HG03159 (cell line): ENCODE results near the gene ATP8A1.
"Not testable (repeated sequence)": the region's sequence is repeated elsewhere in the genome, so short reads cannot be mapped to it uniquely, and the experiment has no call there.

ENCODE experiments used
- ATAC-seq: cut with Tn5 transposase; IDR thresholded peaks from one replicate; pipeline ENCODE4 v1.9.1; 2021; ENCODE audit warnings: mild to moderate bottlenecking, moderate library complexity; ENCODE audit not compliant: unreplicated experiment

ATP8A1 gene

DNA sequence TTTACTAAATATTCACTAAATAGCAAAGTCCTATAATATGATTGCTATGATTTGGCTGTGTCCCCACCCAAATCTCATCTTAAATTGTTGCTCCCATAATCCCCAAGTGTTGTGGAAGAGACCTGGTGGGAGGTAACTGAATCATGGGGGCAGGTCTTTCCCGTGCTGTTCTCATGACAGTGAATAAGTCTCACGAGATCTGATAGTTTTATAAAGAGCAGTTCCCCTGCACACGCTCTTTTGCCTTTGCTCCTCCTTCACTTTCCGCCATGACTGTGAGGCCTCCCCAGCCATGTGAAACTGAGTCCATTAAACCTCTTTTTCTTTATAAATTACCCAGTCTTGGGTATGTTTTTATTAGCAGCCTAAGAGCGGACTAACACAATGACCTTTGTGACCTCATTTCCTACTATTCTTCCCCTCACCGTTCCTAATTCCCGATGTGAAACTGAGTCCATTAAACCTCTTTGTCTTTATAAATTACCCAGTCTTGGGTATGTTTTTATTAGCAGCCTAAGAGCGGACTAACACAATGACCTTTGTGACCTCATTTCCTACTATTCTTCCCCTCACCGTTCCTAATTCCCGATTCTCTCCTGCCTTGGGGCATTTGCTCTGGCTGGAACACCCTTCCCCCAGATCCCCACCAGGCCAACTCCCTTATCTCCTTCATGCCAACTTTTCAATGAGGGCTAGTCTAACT, 4.2 kb downstream of the ATP8A1 start:
- ATAC-seq: not testable (repeated sequence)

DNA sequence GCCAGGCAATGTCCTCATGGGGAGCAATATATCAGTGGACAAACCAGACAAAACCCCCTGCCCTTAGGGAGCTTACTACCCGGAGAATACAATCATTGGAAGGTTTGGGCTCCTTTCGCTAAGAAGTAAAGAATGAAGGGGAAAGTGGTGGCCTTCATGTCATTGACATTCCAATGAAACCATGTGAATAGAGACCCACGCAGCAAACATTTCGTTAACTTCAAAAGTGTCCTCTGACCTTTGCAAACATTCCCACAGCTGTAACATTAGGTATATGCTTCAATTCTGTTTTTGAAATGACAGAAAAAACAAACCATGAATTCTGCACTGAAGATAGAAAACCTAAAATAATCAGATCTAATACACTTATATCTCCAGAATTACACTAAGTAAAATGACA, 7.0 kb downstream of the ATP8A1 start:
- ATAC-seq: no peak

DNA sequence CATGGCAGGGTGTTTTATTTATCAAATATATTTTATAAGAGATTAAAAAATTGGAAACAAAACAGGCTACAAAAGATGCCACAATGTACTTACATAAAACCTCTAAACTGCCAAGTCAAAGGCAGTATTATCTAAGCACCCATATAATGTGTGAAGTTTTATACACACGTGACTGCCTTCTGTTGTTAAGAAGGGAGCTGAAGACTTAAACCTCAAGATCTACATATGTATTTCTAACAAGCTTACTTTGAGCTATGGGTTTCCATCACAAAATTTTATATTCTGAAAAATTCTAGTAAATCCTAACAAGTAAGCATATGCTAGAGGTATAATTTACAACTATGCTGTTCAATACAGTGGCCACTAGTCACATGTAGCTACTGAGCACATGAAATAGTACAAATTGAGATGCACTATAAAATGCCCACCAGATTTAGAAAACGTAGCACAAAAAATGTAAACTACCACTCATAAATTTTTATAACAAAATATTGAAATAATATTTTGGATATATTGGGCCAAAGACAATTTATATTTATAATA, 9.8 kb downstream of the ATP8A1 start:
- ATAC-seq: no peak

DNA sequence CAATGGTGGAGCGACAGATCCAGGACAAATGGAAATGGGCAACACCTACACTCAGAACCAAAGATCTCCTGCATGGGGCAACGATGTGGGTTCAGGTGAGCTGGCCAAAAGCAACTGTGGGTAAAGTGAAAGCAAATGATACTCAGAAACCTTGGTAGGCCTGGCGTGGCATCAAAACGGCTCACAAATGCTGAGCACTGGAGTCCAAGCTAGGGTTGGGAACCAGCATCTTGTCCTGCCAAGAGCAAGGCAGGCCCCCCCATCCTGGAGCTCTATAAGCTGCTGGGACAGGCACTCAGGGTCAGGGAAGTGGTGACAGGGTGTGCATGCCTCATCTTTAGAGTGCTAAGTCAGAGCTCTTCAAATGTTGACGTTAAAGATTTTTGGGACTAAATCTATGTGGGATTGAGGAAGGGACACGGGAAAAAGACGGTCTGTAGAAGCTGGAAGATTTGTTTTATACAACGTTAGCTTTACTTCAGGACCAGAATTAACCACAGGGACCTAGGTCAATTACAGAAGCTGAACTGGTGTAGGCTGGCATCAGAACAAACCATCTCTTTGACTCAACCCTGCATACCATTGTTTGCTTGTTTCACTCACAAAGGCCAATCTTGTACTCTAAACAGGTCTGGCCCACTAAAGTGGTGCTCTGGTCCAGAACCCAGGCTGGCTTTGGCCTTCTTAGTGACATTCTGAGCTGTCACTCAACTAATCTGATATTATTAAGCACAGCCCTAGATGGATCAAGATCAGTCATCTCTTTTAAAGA, 10.7 kb downstream of the ATP8A1 start:
- ATAC-seq: no peak

DNA sequence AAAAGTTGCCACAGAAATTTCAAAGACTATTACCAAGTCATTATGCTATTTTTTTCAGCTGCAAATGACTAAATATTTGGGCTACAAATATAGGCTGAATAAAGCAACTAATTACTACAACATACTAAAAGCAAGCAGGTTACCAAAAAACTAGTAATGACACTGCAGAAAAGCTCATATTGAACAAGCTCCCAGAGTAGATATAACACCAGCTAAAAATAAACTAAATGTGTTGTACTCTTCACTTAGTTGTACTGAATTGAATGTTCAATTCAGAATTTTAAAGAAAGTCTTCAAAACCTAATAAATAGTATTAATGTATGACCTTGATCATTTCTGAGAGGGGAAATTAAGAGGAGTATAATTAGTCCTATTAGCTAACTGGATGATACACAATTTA, 12.0 kb downstream of the ATP8A1 start:
- no peak for ATAC-seq

DNA sequence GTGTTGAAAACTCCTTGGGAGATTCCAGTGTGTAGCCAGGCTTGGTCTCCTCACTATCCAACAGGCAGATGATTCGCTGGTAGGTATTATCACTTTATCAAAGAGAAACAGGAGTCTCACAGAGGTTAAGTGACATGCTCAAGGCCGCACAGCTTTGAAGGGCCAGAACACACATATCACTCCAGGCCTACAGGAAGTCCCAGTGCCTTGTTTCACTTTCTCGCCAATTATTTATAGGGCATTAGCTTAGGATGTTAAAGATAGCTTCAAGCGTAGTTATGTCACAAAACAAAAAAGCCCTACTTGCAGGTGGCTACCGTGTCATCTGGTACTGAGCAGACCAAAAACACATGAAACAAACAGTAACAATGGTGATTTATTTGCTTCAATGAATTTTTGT, 13.2 kb downstream of the ATP8A1 start:
- ATAC-seq: peak; percentile 77

DNA sequence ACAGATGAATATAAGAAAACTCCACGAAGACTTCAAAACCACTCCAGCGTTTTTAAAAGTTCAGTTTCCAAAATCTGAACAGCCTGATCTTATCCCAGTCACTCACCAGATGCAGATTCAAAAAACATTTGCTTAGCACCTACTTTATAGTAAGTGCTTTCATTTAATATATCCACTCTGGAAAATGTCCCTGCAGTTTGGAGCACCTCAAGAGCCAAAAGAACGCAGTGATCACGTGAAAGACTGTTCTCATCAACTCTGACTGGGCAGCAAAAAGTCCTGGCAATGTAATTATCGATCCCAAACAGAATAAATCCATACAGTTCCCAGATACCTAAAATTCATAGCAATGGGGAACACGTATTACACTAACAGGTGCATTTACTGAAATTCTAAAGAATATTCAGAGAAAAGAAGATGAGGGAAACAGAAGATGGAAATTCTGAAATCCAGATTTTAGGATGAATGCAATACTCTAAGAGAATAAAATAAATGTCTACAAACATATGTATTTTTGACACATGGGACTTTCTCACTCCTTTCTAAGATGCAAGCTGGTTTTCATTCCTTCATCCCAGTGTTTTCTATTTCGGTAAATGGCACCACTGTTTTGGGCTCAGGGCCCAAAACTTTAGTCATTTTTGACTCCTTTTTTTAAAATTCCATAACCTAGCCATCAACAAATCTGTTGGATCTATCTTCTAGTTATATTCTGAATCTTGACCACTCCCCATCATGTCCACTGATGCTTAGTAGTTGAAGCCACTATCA, 13.9 kb downstream of the ATP8A1 start:
- no peak for ATAC-seq

DNA sequence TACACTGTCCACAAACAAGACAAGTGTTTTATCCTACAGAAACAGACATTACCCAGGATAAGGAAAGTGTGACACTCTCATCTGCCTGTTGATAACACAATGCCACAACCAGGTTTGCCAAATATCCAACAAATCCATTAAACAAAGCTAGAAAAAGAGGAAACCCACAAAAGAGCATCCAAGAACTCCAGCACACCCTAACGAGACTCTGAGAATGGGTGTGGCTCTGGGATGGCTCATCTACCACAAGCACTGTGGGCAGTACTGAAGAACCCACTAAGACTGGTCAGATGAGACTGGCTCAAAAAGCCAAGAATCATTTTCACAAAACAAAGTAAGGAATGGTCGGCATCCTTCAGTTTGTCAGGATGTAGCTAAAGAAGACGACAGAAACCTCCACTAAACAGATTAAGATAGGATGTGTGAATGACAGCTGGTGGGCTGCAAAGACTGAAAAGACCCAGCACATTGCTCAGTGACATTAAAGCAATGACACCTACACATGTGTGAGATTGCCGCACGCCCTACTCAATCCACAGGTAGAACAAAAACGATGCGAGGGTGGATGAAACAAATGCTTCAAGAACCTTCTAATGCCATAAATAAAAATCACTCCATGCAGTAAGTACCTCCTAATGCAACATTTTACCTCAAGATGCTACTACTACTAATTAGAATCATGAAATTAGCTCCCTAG, 14.7 kb downstream of the ATP8A1 start:
- ATAC-seq: no peak

DNA sequence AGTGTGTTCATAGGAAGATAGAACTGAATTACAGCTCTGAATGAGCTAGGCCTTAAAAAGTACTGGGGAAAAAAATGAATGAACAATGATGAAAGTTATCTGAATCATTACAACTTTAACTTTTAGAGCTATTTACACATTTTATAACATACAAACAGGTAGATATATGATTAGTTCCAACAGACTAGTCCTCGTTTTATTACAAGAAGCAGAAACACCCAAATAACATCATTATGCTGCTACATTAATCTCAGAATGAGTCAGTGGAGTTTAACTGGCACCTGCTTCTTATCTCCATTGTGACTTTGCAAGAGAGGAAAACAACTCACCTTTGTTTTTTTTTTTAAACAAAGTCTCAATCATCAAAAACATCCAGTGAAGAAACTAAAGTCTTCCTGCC, 15.2 kb downstream of the ATP8A1 start:
- ATAC-seq: peak; percentile 14

DNA sequence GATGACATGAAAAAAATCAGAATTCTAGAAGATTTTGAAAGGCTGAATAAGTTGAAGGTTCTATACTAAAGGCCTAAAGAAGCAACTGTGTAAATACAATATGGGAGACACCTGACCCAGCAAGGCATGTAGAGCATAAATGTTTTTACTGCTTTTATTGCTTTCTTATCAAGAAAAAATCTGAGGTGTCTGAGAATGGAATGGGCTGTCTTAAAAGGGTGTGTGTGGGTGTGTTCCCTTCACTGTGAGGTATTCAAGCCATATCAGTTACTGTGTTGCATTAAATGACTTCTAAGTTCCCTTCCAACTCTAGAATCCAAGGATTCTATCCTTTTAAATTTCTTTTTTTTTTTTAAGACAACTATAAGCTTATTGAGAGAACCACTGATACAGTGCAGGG, 15.7 kb downstream of the ATP8A1 start:
- ATAC-seq: no peak

DNA sequence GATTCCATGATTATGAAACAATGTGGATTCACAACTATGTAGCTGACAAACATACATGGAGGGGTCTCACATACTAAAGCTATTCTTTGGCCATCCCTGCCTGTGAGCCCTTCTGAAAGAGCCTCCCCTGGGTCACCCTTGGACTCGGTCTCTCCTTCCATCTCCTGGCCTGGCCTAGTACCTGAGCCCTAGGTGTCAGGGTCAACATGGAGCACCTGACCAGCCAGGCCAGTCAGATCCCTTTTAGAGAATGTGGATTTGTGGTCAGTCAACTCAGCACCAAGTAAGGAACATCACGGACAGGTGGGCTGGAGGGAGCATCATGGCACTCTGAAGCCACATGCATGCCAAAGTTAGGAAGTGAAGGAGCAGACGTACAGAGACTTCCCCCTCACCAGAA, 16.3 kb downstream of the ATP8A1 start:
- no peak for ATAC-seq

DNA sequence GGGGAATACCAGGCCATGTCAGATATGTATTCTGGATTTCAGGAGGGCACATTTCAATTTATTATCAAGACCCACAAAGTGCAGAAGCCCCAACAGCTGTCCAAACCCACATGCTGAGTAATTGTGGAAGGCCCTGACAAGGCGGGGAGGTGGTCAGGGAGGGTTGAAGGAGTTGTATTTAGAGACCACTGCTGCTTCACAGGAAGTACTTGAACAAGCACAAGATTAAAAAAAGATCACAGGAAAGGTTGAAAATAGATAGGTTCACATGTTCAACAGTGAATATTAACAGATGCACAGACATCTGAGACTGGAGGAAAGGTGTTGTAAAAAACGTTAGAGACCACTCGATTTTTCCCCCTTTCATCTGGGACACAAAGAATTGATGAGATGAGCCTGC, 17.9 kb downstream of the ATP8A1 start:
- ATAC-seq: peak; percentile 59

DNA sequence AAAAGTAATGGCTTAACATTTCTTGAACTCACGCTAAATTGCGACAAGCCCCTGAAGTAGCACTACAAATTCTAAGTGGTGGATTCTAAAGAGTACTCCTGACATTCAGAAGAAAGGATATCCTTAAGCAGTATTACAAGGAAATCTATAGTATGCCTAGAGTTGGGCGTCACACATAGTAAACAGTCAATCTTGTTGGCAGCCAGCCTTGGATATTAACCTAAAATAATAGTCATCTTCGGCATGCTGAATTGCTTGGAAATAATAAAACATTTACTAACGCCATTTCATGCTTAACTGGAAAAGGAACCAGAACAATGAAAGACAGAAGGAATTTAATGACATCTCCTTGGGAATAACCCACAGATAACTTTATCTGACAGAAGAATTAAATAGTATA, 18.6 kb downstream of the ATP8A1 start:
- ATAC-seq: no peak

DNA sequence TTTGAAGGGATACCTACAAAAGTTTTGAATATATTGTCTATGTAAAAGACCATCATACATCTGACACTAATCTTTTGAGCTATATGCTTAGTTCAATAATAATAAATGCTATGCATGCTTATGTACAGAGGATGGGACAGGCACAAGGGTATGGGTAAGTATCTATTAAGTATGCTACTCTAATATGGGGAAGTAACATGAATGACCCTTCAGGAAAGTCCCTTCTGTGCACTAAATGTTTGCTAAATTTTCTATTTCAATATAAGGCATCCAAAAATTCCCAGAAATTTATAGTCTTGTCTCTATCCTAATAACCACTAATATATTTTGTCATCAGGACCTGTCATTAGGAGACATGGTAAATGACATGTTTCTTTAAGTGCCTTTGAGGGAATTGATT, 19.0 kb downstream of the ATP8A1 start:
- peak; percentile 23 for ATAC-seq

DNA sequence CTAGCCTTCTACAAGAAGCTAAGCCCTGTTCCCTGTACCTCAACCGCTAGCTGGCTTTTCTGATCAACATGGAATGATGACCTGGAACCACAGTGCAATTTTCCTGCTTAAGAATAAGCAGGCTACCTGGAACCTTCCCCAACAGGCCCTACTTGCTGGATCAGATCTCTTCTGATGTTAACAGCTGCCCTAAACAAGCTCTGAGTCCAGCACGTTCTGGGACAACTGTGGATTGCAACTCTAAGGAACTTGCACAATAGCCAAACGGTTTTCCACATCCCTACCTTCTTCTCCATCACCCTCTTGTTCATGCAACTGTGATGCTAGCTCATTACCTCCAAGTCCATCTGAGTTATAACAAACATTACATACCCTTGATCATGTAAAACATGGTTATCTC, 19.8 kb downstream of the ATP8A1 start:
- ATAC-seq: no peak

DNA sequence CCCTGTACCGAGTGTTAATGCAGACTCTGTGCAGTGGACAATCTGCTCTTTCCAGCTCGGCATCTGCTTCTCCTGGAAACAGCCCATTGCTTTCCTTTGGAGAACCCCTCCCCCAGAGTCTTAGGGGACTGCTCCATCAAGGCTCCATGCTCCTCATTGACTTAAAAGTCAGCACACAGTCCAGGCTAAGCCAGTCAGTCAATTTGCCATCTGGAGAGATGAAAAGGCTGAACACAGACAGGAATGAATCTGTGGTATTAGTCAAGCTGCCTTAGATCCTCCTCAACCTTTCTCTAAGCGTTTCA, 20.3 kb downstream of the ATP8A1 start:
- no peak for ATAC-seq

DNA sequence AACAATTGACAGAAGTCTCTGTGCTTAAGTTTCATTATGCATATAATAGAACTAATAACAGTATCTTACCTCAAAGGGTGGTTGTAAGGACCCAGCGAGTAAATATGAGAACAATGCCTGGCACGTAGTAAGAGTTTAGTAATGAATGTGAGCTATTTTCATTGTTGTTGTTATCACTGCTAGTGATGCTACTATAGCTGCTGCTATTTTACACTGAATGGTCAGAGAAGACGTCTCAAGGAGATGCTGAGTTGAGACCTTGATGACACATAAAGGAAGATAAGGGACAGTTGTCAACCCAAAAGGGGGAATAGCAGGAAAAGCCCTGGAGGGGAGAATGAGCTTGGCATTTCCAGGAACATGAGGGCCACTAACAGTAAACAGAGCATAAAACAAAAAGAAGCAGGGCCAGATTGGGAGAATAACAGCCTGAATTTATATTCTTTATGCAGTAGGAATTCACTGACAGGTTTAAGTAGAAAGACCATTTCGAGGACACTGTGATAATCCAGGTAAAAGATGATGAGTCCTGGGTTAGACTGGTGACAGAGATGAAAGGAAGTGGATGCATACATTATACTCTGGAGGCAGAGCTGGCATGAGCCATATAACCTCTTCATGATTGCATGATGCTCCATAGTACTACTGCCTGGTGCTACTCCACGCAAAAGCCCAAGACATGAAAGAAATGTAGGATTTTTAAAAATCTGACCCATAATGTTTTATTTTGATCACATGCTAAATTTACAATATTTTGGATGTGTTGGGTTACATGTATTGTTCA, 23.1 kb downstream of the ATP8A1 start:
- ATAC-seq: peak; percentile 65

DNA sequence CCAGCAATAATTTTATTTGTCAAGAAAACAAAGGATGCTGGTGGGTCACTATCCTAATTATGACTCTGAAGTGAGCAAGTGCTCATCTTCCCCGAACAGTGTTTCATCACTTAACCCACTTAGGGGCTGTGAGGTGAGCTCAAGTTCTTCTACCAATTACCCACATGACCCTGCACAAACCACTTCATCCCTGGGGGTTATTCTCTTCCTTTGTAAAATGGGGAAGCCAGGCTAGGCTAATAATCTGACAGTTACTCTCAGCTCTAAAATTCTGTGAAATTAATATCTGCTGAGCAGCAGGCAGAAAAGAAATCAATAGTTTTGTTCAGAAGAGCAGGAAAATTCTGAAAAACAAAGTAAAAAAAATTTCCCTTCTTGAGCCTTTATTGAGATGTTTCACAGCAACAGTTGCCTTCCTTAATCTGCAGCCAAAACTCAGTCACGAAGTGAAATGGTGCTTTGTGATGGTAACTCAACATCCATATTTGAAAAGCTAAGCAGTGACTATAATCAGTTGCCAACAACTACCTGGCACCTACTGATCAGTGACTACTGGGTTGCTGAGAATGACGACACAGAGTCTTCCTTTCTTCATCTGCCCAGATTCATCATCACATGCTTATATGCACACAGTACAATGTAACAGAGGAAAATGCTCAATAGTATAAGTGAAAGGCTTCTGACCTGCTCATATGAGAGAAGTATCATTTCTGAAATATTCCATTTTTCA, 24.1 kb downstream of the ATP8A1 start:
- no peak for ATAC-seq

DNA sequence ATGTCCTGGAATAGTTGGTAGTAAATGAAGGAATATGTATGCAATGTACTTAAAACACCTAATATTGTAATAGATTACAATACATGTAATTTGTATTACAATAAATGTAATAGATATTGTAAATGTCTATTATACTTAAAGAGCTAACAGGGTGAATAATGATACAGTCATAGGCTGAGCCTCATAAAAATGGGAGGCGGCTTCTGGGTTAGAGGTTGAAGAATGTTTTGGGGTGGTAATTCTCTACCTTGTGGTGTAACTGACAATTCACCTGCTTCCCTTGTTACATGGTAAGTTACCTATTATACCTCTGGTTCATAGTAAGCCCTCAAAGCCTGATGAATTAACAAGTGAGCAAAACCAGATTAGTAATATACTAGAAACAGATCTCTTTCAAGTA, 26.0 kb downstream of the ATP8A1 start:
- no peak for ATAC-seq

DNA sequence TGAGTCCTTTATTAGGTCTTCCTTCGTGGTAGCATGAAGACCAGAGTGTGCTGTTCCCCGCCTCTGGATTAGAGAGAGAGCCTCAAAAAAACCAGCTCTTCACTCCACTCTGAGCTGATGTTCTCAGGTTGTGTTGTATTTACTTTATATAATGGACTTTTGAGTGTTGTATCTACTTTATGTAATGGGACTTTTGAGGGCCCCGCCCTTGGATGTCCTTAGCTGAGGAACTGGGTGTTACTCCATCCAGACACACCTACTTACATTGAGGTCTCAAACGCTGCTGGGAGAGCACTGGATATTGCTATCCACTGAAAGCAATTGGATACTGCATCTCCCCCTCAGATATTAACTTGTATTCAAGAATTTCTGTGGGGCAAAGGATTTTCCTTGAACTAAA, 28.2 kb downstream of the ATP8A1 start:
- ATAC-seq: no peak
